HepG2 (cell line): ENCODE data around the gene GON4L. TPM values are rescaled to one million over a fixed set of nuclear protein-coding genes. Genes with fewer than 3 reads are reported as not detected.
A peak's percentile ranks its signal among the peaks of the same experiment; 100 is the strongest.

Experiments
- AGO1 ChIP-seq: fragments of 200-400 bp; formaldehyde crosslinking; IDR thresholded peaks from 2 replicates; pipeline ENCODE4 v1.6.1; 2017; ENCODE audit warnings: mild to moderate bottlenecking, low read depth, low read length, moderate library complexity; ENCODE audit not compliant: poor library complexity, severe bottlenecking
- ATM ChIP-seq: fragments of 450-650 bp; IDR thresholded peaks from 2 replicates; pipeline ENCODE4 v1.7.1; 2017; ENCODE audit warnings: mild to moderate bottlenecking, borderline replicate concordance
- GATAD1 ChIP-seq: IDR thresholded peaks from 2 replicates; pipeline ENCODE4 v1.6.1; 2016; ENCODE audit warnings: missing genetic modification reagents, missing compliant biosample characterization
- HDAC1 ChIP-seq: sonication (generic); formaldehyde crosslinking; IDR thresholded peaks from 2 replicates; pipeline ENCODE4 v1.5.1; 2020; ENCODE audit warnings: mild to moderate bottlenecking, missing genetic modification reagents
- NKX3-1 ChIP-seq: sonication (generic); formaldehyde crosslinking; IDR thresholded peaks from 2 replicates; pipeline ENCODE4 v1.5.0; 2020; ENCODE audit warnings: missing genetic modification reagents
- NR2F1 ChIP-seq, 2 experiments: fragments of 450-650 bp in 1 of 2; formaldehyde crosslinking in 1 of 2; IDR thresholded peaks; 2 replicates each; pipeline versions ENCODE4 v1.5.0 to v1.6.1; 2016 to 2020; ENCODE audit warnings: mild to moderate bottlenecking in 1 of 2, missing compliant biosample characterization in 1 of 2, missing genetic modification reagents in 1 of 2, moderate library complexity in 1 of 2
- PLRG1 ChIP-seq: fragments of 450-650 bp; conservative IDR thresholded peaks from 2 replicates; pipeline ENCODE4 v1.6.1; 2016
- ZMYM2 ChIP-seq: sonication (generic); formaldehyde crosslinking; IDR thresholded peaks from 2 replicates; pipeline ENCODE4 v1.8.0; 2022; ENCODE audit warnings: mild to moderate bottlenecking, missing genetic modification reagents
- ZNF263 ChIP-seq: sonication (generic); formaldehyde crosslinking; IDR thresholded peaks from 2 replicates; pipeline ENCODE4 v1.4.0; 2020; ENCODE audit warnings: missing genetic modification reagents
- ZNF367 ChIP-seq: sonication (generic); formaldehyde crosslinking; IDR thresholded peaks from 2 replicates; pipeline ENCODE4 v1.4.0; 2020; ENCODE audit warnings: missing genetic modification reagents, borderline replicate concordance
- ZNF605 ChIP-seq: sonication (generic); formaldehyde crosslinking; IDR thresholded peaks from 2 replicates; pipeline ENCODE4 v1.8.0; 2022; ENCODE audit warnings: mild to moderate bottlenecking, missing genetic modification reagents
- ZNF607 ChIP-seq: sonication (generic); formaldehyde crosslinking; IDR thresholded peaks from 2 replicates; pipeline ENCODE4 v1.5.1; 2020; ENCODE audit warnings: missing genetic modification reagents, mild to moderate bottlenecking, borderline replicate concordance
- ZSCAN30 ChIP-seq: sonication (generic); formaldehyde crosslinking; IDR thresholded peaks from 2 replicates; pipeline ENCODE4 v1.5.0; 2020; ENCODE audit warnings: mild to moderate bottlenecking, missing genetic modification reagents
- ZZZ3 ChIP-seq: sonication (generic); formaldehyde crosslinking; IDR thresholded peaks from 2 replicates; pipeline ENCODE4 v1.4.0; 2020; ENCODE audit warnings: missing genetic modification reagents, mild to moderate bottlenecking, borderline replicate concordance
- polyA plus RNA-seq, 8 experiments: library from polyadenylated mRNA; depleted of rRNA in 3 of 8; stranded (reverse) in 7 of 8; unstranded in 1 of 8; fragments of >200 nt; fragmentation: Illumina TruSeq in 4 of 8; extraction: Trizol in 4 of 8; gene quantifications; 2 replicates each; pipeline versions ENCODE4 v1.2.1 to v1.2.3, GENCODE V29; 2011 to 2016; ENCODE audit warnings: low read depth in 4 of 8, missing spikeins in 1 of 8, mixed read lengths in 1 of 8; ENCODE audit not compliant: insufficient read depth in 1 of 8
- total RNA-seq, 5 experiments: library from RNA; depleted of rRNA; stranded (reverse); fragments of >200 nt; fragmentation: Illumina TruSeq; extraction: Trizol; gene quantifications; 2 replicates each; pipeline ENCODE4 v1.2.3, GENCODE V29; 2016; ENCODE audit warnings: low read depth in 1 of 5
- TF ChIP-seq, protein P1 (sequence below): sonication (generic); formaldehyde crosslinking; IDR thresholded peaks from 2 replicates; pipeline ENCODE4 v1.4.0; 2020; ENCODE audit warnings: mild to moderate bottlenecking, missing genetic modification reagents
- TF ChIP-seq, protein P2 (sequence below): sonication (generic); formaldehyde crosslinking; IDR thresholded peaks from 2 replicates; pipeline ENCODE4 v1.8.0; 2022; ENCODE audit warnings: low read depth, missing genetic modification reagents
- TF ChIP-seq, protein P3 (sequence below): sonication (generic); formaldehyde crosslinking; IDR thresholded peaks from 2 replicates; pipeline ENCODE4 v1.4.0; 2020; ENCODE audit warnings: mild to moderate bottlenecking, missing genetic modification reagents
- TF ChIP-seq, protein P4 (sequence below): sonication (generic); formaldehyde crosslinking; IDR thresholded peaks from 2 replicates; pipeline ENCODE4 v1.8.0; 2022; ENCODE audit warnings: missing genetic modification reagents, low read depth, mild to moderate bottlenecking, borderline replicate concordance
- TF ChIP-seq, protein P5 (sequence below): sonication (generic); formaldehyde crosslinking; IDR thresholded peaks from 2 replicates; pipeline ENCODE4 v1.4.0; 2020; ENCODE audit warnings: missing genetic modification reagents
- TF ChIP-seq, protein P6 (sequence below): sonication (generic); formaldehyde crosslinking; IDR thresholded peaks from 2 replicates; pipeline ENCODE4 v1.4.0; 2020; ENCODE audit warnings: missing genetic modification reagents
- TF ChIP-seq, protein P7 (sequence below): IDR thresholded peaks from 2 replicates; pipeline ENCODE4 v1.6.1; 2012; ENCODE audit warnings: low read depth, low read length, improper control_type of control experiment

The GON4L gene
- total and polyA plus RNA-seq, 2 of the 13 experiments (the other 11 are each of a cell fraction or from before 2014, with no cell fraction given), result 14.6 to 19.6 TPM

DNA sequence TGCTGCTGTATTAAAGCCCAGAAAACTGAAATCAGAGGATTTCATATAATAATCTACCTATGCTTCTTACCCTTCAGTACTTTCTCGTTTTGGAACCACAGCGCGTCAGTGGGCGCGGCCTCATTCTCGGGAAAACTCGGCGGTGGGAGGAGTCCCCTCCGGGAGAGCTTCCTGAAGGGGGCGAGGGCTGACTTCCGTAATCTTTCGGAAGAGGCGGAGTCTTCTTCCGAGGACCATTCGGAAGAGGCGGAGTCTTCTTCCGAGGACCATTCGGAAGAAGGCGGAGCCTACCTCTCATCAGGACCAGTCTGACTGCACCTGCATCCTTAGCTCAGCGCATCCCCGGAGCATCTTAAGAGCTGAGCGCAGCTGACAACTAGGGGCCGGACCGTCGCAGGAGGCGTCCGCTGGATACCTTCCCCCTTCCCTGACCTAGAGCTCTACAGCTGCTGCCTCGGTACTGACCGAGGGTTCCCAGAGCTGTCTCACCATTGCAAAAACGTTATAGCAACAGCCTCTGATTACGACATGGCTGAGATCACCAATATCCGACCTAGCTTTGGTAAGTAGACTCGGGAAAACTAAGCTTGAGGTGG is 2.3 kb upstream of the GON4L start, which contains the start of gene SYT11 (continued):
- TF ChIP-seq PLRG1 (no peak), NKX3-1 (no peak), ZNF607 (no peak), AGO1 (no peak), ATM (no peak), ZZZ3 (CRISPR knock-in tag) (no peak; the same call in 1 of the 2 replicates), ZNF263 (CRISPR knock-in tag) (peak; percentile 91), HDAC1 (CRISPR knock-in tag) (peak; percentile 57), ZNF605 (no peak), ZNF367 (CRISPR knock-in tag) (no peak), ZSCAN30 (CRISPR knock-in tag) (no peak), ZMYM2 (CRISPR knock-in tag) (no peak), GATAD1 (CRISPR knock-in tag) (0 out of 2 replicates have a peak, but pooled peaks have one; percentile 46), NR2F1 (CRISPR knock-in tag; IDR thresholded peaks at IDR 0.05) (no peak)
- TF ChIP-seq, protein P1, sequence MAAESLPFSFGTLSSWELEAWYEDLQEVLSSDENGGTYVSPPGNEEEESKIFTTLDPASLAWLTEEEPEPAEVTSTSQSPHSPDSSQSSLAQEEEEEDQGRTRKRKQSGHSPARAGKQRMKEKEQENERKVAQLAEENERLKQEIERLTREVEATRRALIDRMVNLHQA, result no peak
- TF ChIP-seq, protein P2, sequence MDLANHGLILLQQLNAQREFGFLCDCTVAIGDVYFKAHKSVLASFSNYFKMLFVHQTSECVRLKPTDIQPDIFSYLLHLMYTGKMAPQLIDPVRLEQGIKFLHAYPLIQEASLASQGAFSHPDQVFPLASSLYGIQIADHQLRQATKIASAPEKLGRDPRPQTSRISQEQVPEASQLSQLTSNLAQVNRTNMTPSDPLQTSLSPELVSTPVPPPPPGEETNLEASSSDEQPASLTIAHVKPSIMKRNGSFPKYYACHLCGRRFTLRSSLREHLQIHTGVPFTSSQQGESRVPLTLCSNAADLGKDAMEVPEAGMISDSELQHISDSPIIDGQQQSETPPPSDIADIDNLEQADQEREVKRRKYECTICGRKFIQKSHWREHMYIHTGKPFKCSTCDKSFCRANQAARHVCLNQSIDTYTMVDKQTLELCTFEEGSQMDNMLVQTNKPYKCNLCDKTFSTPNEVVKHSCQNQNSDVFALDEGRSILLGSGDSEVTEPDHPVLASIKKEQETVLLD, result 0 out of 2 replicates have a peak, but pooled peaks have one; percentile 28
- TF ChIP-seq, protein P3, sequence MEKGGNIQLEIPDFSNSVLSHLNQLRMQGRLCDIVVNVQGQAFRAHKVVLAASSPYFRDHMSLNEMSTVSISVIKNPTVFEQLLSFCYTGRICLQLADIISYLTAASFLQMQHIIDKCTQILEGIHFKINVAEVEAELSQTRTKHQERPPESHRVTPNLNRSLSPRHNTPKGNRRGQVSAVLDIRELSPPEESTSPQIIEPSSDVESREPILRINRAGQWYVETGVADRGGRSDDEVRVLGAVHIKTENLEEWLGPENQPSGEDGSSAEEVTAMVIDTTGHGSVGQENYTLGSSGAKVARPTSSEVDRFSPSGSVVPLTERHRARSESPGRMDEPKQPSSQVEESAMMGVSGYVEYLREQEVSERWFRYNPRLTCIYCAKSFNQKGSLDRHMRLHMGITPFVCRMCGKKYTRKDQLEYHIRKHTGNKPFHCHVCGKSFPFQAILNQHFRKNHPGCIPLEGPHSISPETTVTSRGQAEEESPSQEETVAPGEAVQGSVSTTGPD (CRISPR knock-in tag), result no peak
- TF ChIP-seq, protein P4, sequence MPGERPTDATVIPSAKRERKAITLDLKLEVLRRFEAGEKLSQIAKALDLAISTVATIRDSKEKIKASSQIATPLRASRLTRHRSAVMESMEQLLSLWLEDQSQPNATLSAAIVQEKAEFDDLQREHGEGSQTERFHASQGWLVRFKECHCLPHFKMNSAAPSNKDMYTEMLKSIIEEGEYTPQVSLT (CRISPR knock-in tag), result no peak
- TF ChIP-seq, protein P5, sequence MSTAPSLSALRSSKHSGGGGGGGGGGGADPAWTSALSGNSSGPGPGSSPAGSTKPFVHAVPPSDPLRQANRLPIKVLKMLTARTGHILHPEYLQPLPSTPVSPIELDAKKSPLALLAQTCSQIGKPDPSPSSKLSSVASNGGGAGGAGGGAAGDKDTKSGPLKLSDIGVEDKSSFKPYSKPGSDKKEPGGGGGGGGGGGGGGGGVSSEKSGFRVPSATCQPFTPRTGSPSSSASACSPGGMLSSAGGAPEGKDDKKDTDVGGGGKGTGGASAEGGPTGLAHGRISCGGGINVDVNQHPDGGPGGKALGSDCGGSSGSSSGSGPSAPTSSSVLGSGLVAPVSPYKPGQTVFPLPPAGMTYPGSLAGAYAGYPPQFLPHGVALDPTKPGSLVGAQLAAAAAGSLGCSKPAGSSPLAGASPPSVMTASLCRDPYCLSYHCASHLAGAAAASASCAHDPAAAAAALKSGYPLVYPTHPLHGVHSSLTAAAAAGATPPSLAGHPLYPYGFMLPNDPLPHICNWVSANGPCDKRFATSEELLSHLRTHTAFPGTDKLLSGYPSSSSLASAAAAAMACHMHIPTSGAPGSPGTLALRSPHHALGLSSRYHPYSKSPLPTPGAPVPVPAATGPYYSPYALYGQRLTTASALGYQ (CRISPR knock-in tag), result 0 out of 2 replicates have a peak, but pooled peaks have one; percentile 33
- TF ChIP-seq, protein P6, sequence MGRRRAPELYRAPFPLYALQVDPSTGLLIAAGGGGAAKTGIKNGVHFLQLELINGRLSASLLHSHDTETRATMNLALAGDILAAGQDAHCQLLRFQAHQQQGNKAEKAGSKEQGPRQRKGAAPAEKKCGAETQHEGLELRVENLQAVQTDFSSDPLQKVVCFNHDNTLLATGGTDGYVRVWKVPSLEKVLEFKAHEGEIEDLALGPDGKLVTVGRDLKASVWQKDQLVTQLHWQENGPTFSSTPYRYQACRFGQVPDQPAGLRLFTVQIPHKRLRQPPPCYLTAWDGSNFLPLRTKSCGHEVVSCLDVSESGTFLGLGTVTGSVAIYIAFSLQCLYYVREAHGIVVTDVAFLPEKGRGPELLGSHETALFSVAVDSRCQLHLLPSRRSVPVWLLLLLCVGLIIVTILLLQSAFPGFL (CRISPR knock-in tag), result no peak
- TF ChIP-seq, protein P7, sequence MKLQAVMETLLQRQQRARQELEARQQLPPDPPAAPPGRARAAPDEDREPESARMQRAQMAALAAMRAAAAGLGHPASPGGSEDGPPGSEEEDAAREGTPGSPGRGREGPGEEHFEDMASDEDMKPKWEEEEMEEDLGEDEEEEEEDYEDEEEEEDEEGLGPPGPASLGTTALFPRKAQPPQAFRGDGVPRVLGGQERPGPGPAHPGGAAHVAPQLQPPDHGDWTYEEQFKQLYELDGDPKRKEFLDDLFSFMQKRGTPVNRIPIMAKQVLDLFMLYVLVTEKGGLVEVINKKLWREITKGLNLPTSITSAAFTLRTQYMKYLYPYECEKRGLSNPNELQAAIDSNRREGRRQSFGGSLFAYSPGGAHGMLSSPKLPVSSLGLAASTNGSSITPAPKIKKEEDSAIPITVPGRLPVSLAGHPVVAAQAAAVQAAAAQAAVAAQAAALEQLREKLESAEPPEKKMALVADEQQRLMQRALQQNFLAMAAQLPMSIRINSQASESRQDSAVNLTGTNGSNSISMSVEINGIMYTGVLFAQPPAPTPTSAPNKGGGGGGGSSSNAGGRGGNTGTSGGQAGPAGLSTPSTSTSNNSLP, result 0 out of 2 replicates have a peak, but pooled peaks have one; percentile 6
